RWPE2 (cell line): ENCODE data around the gene RELT.

Experiments
- ATAC-seq: fragments of 200-7000 bp; cut with Tn5 transposase; 3 replicates; pipeline ENCODE4 v1.9.1; 2021; ENCODE audit warnings: low read depth
- DNase-seq: peaks from one replicate; pipeline ENCODE4 v3.0.0-alpha.2; 2020; ENCODE audit warnings: low spot score
- H3K27ac ChIP-seq: fragments of 450-650 bp; 2 replicates; pipeline ENCODE4 v1.5.1; 2017; ENCODE audit warnings: mild to moderate bottlenecking; ENCODE audit not compliant: poor library complexity, severe bottlenecking
- H3K27me3 ChIP-seq: fragments of 250-450 bp; sonication (Bioruptor Pico); 2 replicates; pipeline ENCODE4 v1.5.1; 2021; ENCODE audit warnings: mild to moderate bottlenecking, moderate library complexity; ENCODE audit not compliant: insufficient read depth, poor library complexity, severe bottlenecking
- H3K36me3 ChIP-seq: fragments of 250-450 bp; sonication (Bioruptor Pico); 2 replicates; pipeline ENCODE4 v1.5.1; 2020; ENCODE audit warnings: low read depth, mild to moderate bottlenecking, moderate library complexity
- H3K4me1 ChIP-seq: fragments of 250-450 bp; sonication (Bioruptor Pico); 2 replicates; pipeline ENCODE4 v1.5.1; 2021; ENCODE audit warnings: mild to moderate bottlenecking, moderate library complexity; ENCODE audit not compliant: insufficient read depth, poor library complexity, severe bottlenecking
- H3K4me3 ChIP-seq: fragments of 250-450 bp; sonication (Bioruptor Pico); 2 replicates; pipeline ENCODE4 v1.5.1; 2021; ENCODE audit warnings: mild to moderate bottlenecking, moderate library complexity; ENCODE audit not compliant: severe bottlenecking
- H3K9me3 ChIP-seq: fragments of 250-450 bp; sonication (Bioruptor Pico); 2 replicates; pipeline ENCODE4 v1.5.1; 2021; ENCODE audit warnings: mild to moderate bottlenecking, moderate library complexity; ENCODE audit not compliant: severe bottlenecking
- CTCF ChIP-seq: fragments of 450-650 bp; IDR thresholded peaks from one replicate; pipeline ENCODE4 v1.5.1; 2017; ENCODE audit warnings: mild to moderate bottlenecking, moderate library complexity; ENCODE audit not compliant: poor library complexity, severe bottlenecking

RELT gene

GRCh38 chr11:73382747-73383146 is 6.5 kb downstream of the RELT start:
- no peak for TF ChIP-seq CTCF
- peaks cover 7% of the 10 kb centered on the region for H3K4me1 ChIP-seq
- DNase-seq (no peak), ATAC-seq (no peak)
- no peaks in the 10 kb centered on the region for H3K9me3 ChIP-seq
- no peaks in the 10 kb centered on the region; the same call in 1 of the 2 replicates for H3K36me3 ChIP-seq
- no peak overlapping the region for H3K27ac ChIP-seq
- no peak overlapping the region for H3K4me3 ChIP-seq
- no peaks in the 10 kb centered on the region for H3K27me3 ChIP-seq

GRCh38 chr11:73383249-73384124 is 7.3 kb downstream of the RELT start:
- H3K4me3 ChIP-seq = no peak overlapping the region
- ATAC-seq (no peak), DNase-seq (no peak)
- TF ChIP-seq CTCF = no peak
- H3K27me3 ChIP-seq = no peaks in the 10 kb centered on the region
- H3K4me1 ChIP-seq = peaks cover 14% of the 10 kb centered on the region
- no peaks in the 10 kb centered on the region for H3K9me3 ChIP-seq
- H3K36me3 ChIP-seq = no peaks in the 10 kb centered on the region; the same call in 1 of the 2 replicates
- H3K27ac ChIP-seq = no peak overlapping the region

GRCh38 chr11:73384125-73384441 is 7.9 kb downstream of the RELT start:
- Histone ChIP-seq H3K27me3 (no peaks in the 10 kb centered on the region), H3K4me1 (peaks cover 20% of the 10 kb centered on the region), H3K9me3 (no peaks in the 10 kb centered on the region), H3K27ac (no peak overlapping the region), H3K36me3 (no peaks in the 10 kb centered on the region), H3K4me3 (no peak overlapping the region)
- no peak for TF ChIP-seq CTCF
- no peak for ATAC-seq
- DNase-seq = no peak

GRCh38 chr11:73384531-73384871 is 8.3 kb downstream of the RELT start:
- Histone ChIP-seq H3K36me3 (no peaks in the 10 kb centered on the region), H3K4me3 (no peak overlapping the region), H3K9me3 (no peaks in the 10 kb centered on the region), H3K27ac (no peak overlapping the region), H3K27me3 (no peaks in the 10 kb centered on the region), H3K4me1 (peaks cover 22% of the 10 kb centered on the region)
- no peak for DNase-seq
- TF ChIP-seq CTCF = no peak
- no peak for ATAC-seq
